Trophoblast cell (in vitro differentiated cells and primary cell): ENCODE measurements around the gene KCNIP4.

Experiments used
- DNase-seq, 2 donors: peaks; one replicate each; pipeline ENCODE4 v3.0.0-alpha.2; 2016
- H2AFZ ChIP-seq: 2 replicates; pipeline ENCODE4 v1.6.1; 2013; ENCODE audit warnings: low read length, moderate library complexity, mild to moderate bottlenecking; ENCODE audit not compliant: insufficient read depth, poor library complexity
- H2AK5ac ChIP-seq: 2 replicates; pipeline ENCODE4 v1.6.1; 2013; ENCODE audit warnings: mild to moderate bottlenecking, low read length
- H2BK120ac ChIP-seq: 2 replicates; pipeline ENCODE4 v1.6.1; 2013; ENCODE audit warnings: low read length, mild to moderate bottlenecking, moderate library complexity; ENCODE audit not compliant: insufficient read depth, poor library complexity
- H2BK12ac ChIP-seq: 2 replicates; pipeline ENCODE4 v1.6.1; 2013; ENCODE audit warnings: mild to moderate bottlenecking, low read length, moderate library complexity
- H2BK5ac ChIP-seq: 2 replicates; pipeline ENCODE4 v1.6.1; 2013; ENCODE audit warnings: low read length, low read depth, moderate library complexity, mild to moderate bottlenecking; ENCODE audit not compliant: poor library complexity
- H3K14ac ChIP-seq: 2 replicates; pipeline ENCODE4 v1.6.1; 2013; ENCODE audit warnings: mild to moderate bottlenecking, low read length
- H3K18ac ChIP-seq: 2 replicates; pipeline ENCODE4 v1.6.1; 2013; ENCODE audit warnings: mild to moderate bottlenecking, low read length
- H3K23ac ChIP-seq: 2 replicates; pipeline ENCODE4 v1.6.1; 2013; ENCODE audit warnings: low read length
- H3K27ac ChIP-seq: 2 replicates; pipeline ENCODE4 v1.5.1; 2013; ENCODE audit warnings: low read depth, mild to moderate bottlenecking, inconsistent platforms, low read length, moderate library complexity
- H3K27me3 ChIP-seq: 2 replicates; pipeline ENCODE4 v1.6.1; 2013; ENCODE audit warnings: inconsistent platforms, mild to moderate bottlenecking, low read length, moderate library complexity; ENCODE audit not compliant: insufficient read depth
- H3K36me3 ChIP-seq, 2 experiments: 1 replicate in 1 of 2; 2 replicates in 1 of 2; pipeline ENCODE4 v1.6.1; 2013; ENCODE audit warnings: low read length in 2 of 2, mild to moderate bottlenecking in 2 of 2, moderate library complexity in 1 of 2; ENCODE audit not compliant: insufficient read depth in 2 of 2, control insufficient read depth in 1 of 2
- H3K4ac ChIP-seq: 2 replicates; pipeline ENCODE4 v1.6.1; 2013; ENCODE audit warnings: low read depth, mild to moderate bottlenecking, low read length, moderate library complexity
- H3K4me1 ChIP-seq, 2 experiments: 1 replicate in 1 of 2; 2 replicates in 1 of 2; pipeline ENCODE4 v1.6.1; 2013; ENCODE audit warnings: low read length in 2 of 2, mild to moderate bottlenecking in 2 of 2, moderate library complexity in 1 of 2; ENCODE audit not compliant: insufficient read depth in 2 of 2, control insufficient read depth in 1 of 2
- H3K4me2 ChIP-seq: 2 replicates; pipeline ENCODE4 v1.6.1; 2013; ENCODE audit warnings: inconsistent platforms, mild to moderate bottlenecking, low read length, moderate library complexity
- H3K4me3 ChIP-seq: 2 replicates; pipeline ENCODE4 v1.5.1; 2013; ENCODE audit warnings: mild to moderate bottlenecking, low read depth, low read length, inconsistent platforms
- H3K79me1 ChIP-seq: one replicate; pipeline ENCODE4 v1.6.1; 2013; ENCODE audit warnings: low read length
- H3K79me2 ChIP-seq: 2 replicates; pipeline ENCODE4 v1.6.1; 2013; ENCODE audit warnings: low read length, mild to moderate bottlenecking; ENCODE audit not compliant: control insufficient read depth, insufficient read depth, poor library complexity
- H3K9ac ChIP-seq: 2 replicates; pipeline ENCODE4 v1.6.1; 2013; ENCODE audit warnings: mild to moderate bottlenecking, low read length
- H3K9me3 ChIP-seq: 2 replicates; pipeline ENCODE4 v1.6.1; 2013; ENCODE audit warnings: low read depth, mild to moderate bottlenecking, control low read depth, inconsistent platforms, low read length; ENCODE audit not compliant: insufficient read depth
- H4K12ac ChIP-seq: 2 replicates; pipeline ENCODE4 v1.6.1; 2013; ENCODE audit warnings: low read depth, mild to moderate bottlenecking, low read length, moderate library complexity
- H4K8ac ChIP-seq: 2 replicates; pipeline ENCODE4 v1.6.1; 2013; ENCODE audit warnings: low read depth, mild to moderate bottlenecking, low read length, moderate library complexity
- H4K91ac ChIP-seq: one replicate; pipeline ENCODE4 v1.6.1; 2013; ENCODE audit warnings: low read depth, mild to moderate bottlenecking, low read length, moderate library complexity
- WGBS: extraction: QIAGEN DNeasy Blood & Tissue Kit; methylation state at CpG from one replicate; pipeline ENCODE4 v1.1.7; 2013; ENCODE audit warnings: missing lambda C conversion rate; ENCODE audit not compliant: insufficient read length, insufficient coverage; ENCODE audit errors: extremely low coverage; 5-methylcytosine and 5-hydroxymethylcytosine counted together

The KCNIP4 gene

GRCh38 chr4:21387683-21388082 is 560.9 kb downstream of the KCNIP4 start:
- Histone ChIP-seq H3K4me2 (no peak overlapping the region), H4K91ac (no peak overlapping the region), H3K14ac (no peak overlapping the region), H2AK5ac (no peak overlapping the region), H3K36me3 (no peaks in the 10 kb centered on the region), H3K4me1 (no peaks in the 10 kb centered on the region), H2BK12ac (no peak overlapping the region), H4K12ac (no peak overlapping the region), H3K27ac (no peak overlapping the region), H3K79me1 (no peaks in the 10 kb centered on the region), H3K23ac (no peak overlapping the region), H3K27me3 (no peaks in the 10 kb centered on the region), H2BK5ac (no peak overlapping the region), H2BK120ac (no peak overlapping the region), H3K9ac (no peak overlapping the region), H4K8ac (no peak overlapping the region), H2AFZ (no peak overlapping the region), H3K79me2 (no peaks in the 10 kb centered on the region), H3K4ac (no peak overlapping the region), H3K9me3 (no peaks in the 10 kb centered on the region), H3K4me3 (no peak overlapping the region), H3K18ac (no peak overlapping the region)
- DNase-seq = no peak
- no CpG with 5 or more reads among the region's 4 CpGs for WGBS

GRCh38 chr4:21386166-21386780 is 562.3 kb downstream of the KCNIP4 start:
- Histone ChIP-seq H3K23ac (no peak overlapping the region), H2BK120ac (no peak overlapping the region), H3K79me1 (no peaks in the 10 kb centered on the region), H3K9me3 (no peaks in the 10 kb centered on the region), H2BK12ac (no peak overlapping the region), H3K4me3 (no peak overlapping the region), H3K4ac (no peak overlapping the region), H3K4me2 (no peak overlapping the region), H3K79me2 (no peaks in the 10 kb centered on the region), H2AFZ (no peak overlapping the region), H4K91ac (no peak overlapping the region), H4K12ac (no peak overlapping the region), H3K27me3 (no peaks in the 10 kb centered on the region), H2AK5ac (no peak overlapping the region), H4K8ac (no peak overlapping the region), H3K4me1 (no peaks in the 10 kb centered on the region), H3K14ac (no peak overlapping the region), H2BK5ac (no peak overlapping the region), H3K27ac (no peak overlapping the region), H3K18ac (no peak overlapping the region), H3K36me3 (no peaks in the 10 kb centered on the region), H3K9ac (no peak overlapping the region)
- no CpG with 5 or more reads among the region's 3 CpGs for WGBS
- no peak for DNase-seq

- no peaks in the 10 kb centered on the region for H3K27me3 ChIP-seq
- no peak overlapping the region for H2AFZ ChIP-seq
- H3K9me3 ChIP-seq = no peaks in the 10 kb centered on the region
- no peak for DNase-seq
- H3K79me1 ChIP-seq = no peaks in the 10 kb centered on the region
- H3K4me3 ChIP-seq = no peak overlapping the region
- no peaks in the 10 kb centered on the region for H3K4me1 ChIP-seq
- no peak overlapping the region for H4K12ac ChIP-seq
- no peak overlapping the region for H2BK120ac ChIP-seq
- H2BK12ac ChIP-seq = no peak overlapping the region
- no peaks in the 10 kb centered on the region for H3K79me2 ChIP-seq
- H3K14ac ChIP-seq = no peak overlapping the region
- no peak overlapping the region for H4K91ac ChIP-seq
- WGBS = no CpG with 5 or more reads among the region's 4 CpGs
- no peak overlapping the region for H3K4me2 ChIP-seq
- H3K27ac ChIP-seq = no peak overlapping the region
- H3K9ac ChIP-seq = no peak overlapping the region
- H2AK5ac ChIP-seq = no peak overlapping the region
- H2BK5ac ChIP-seq = no peak overlapping the region
- no peak overlapping the region for H3K18ac ChIP-seq
- no peaks in the 10 kb centered on the region for H3K36me3 ChIP-seq
- H4K8ac ChIP-seq = no peak overlapping the region
- no peak overlapping the region for H3K4ac ChIP-seq
- H3K23ac ChIP-seq = no peak overlapping the region
Observed at GRCh38 chr4:21385706-21386105, 562.9 kb downstream of the KCNIP4 start.

GRCh38 chr4:21384609-21385008 is 564.0 kb downstream of the KCNIP4 start:
- Histone ChIP-seq H3K27ac (no peak overlapping the region), H2BK5ac (no peak overlapping the region), H3K79me2 (no peaks in the 10 kb centered on the region), H3K9ac (no peak overlapping the region), H3K4me2 (no peak overlapping the region), H3K4me3 (no peak overlapping the region), H2AK5ac (no peak overlapping the region), H3K27me3 (no peaks in the 10 kb centered on the region), H4K12ac (no peak overlapping the region), H3K4me1 (no peaks in the 10 kb centered on the region), H2BK120ac (no peak overlapping the region), H3K9me3 (no peaks in the 10 kb centered on the region), H3K4ac (no peak overlapping the region), H3K14ac (no peak overlapping the region), H3K23ac (no peak overlapping the region), H3K36me3 (no peaks in the 10 kb centered on the region), H4K91ac (no peak overlapping the region), H3K79me1 (no peaks in the 10 kb centered on the region), H2BK12ac (no peak overlapping the region), H3K18ac (no peak overlapping the region), H4K8ac (no peak overlapping the region), H2AFZ (no peak overlapping the region)
- WGBS = no CpG with 5 or more reads among the region's 3 CpGs
- no peak for DNase-seq
